Smooth muscle cell (in vitro differentiated cells): ENCODE results near the gene COL4A4. TPM values are rescaled to one million over a fixed set of nuclear protein-coding genes. Genes with fewer than 3 reads are reported as not detected.

Experiments
- DNase-seq: peaks from one replicate; lab custom pipeline; 2025; ENCODE audit not compliant: unreplicated experiment; lab: John Stamatoyannopoulos, UW
- H2AFZ ChIP-seq: fragments of 200-600 bp; sonication (generic); 2 replicates; pipeline ENCODE4 v1.6.0; 2016; ENCODE audit warnings: antibody characterized with exemption, low read depth, mild to moderate bottlenecking
- H3F3A ChIP-seq: fragments of 200-600 bp; sonication (generic); 2 replicates; pipeline ENCODE4 v1.6.0; 2017; ENCODE audit warnings: antibody characterized with exemption, low read depth
- H3K27ac ChIP-seq: fragments of 200-600 bp; sonication (generic); 2 replicates; pipeline ENCODE4 v1.5.1; 2016; ENCODE audit warnings: low read depth, mild to moderate bottlenecking
- H3K27me3 ChIP-seq: fragments of 200-600 bp; sonication (generic); 2 replicates; pipeline ENCODE4 v1.6.1; 2016; ENCODE audit warnings: low read depth, mild to moderate bottlenecking
- H3K36me3 ChIP-seq: fragments of 200-600 bp; sonication (generic); 2 replicates; pipeline ENCODE4 v1.5.1; 2016; ENCODE audit warnings: low read depth
- H3K4me1 ChIP-seq: fragments of 200-600 bp; sonication (generic); 2 replicates; pipeline ENCODE4 v1.5.1; 2016; ENCODE audit warnings: low read depth
- H3K4me2 ChIP-seq: fragments of 200-600 bp; sonication (generic); 2 replicates; pipeline ENCODE4 v1.6.0; 2016; ENCODE audit warnings: mild to moderate bottlenecking
- H3K4me3 ChIP-seq: fragments of 200-600 bp; sonication (generic); 2 replicates; pipeline ENCODE4 v1.5.1; 2016; ENCODE audit warnings: mild to moderate bottlenecking
- H3K79me2 ChIP-seq: fragments of 200-600 bp; sonication (generic); 2 replicates; pipeline ENCODE4 v1.6.0; 2016; ENCODE audit warnings: low read depth, mild to moderate bottlenecking
- H3K9ac ChIP-seq: fragments of 200-600 bp; sonication (generic); 2 replicates; pipeline ENCODE4 v1.6.0; 2016; ENCODE audit warnings: low read depth
- H3K9me3 ChIP-seq: fragments of 200-600 bp; sonication (generic); replicated peaks from 2 replicates; pipeline ENCODE4 v1.5.1; 2016; ENCODE audit warnings: low read depth
- H4K20me1 ChIP-seq: fragments of 200-600 bp; sonication (generic); 2 replicates; pipeline ENCODE4 v1.6.0; 2016; ENCODE audit warnings: low read depth
- CTCF ChIP-seq: fragments of 200-600 bp; sonication (generic); IDR thresholded peaks from 2 replicates; pipeline ENCODE4 v1.5.1; 2017; ENCODE audit warnings: borderline replicate concordance, mild to moderate bottlenecking, antibody characterized with exemption; ENCODE audit not compliant: insufficient read depth, poor library complexity, severe bottlenecking
- WGBS: methylation state at CpG from one replicate; pipeline ENCODE4 v1.1.7; 2016; ENCODE audit warnings: low lambda C conversion rate; 5-methylcytosine and 5-hydroxymethylcytosine counted together
- polyA plus RNA-seq: library from polyadenylated mRNA; unstranded; fragments of >200 nt; fragmentation: Nextera tagmentation; extraction: Ambion mirVana; gene quantifications from 2 replicates; pipeline ENCODE4 v1.2.1, GENCODE V29; 2016
- total RNA-seq: library from RNA; depleted of rRNA; stranded (reverse); fragments of >200 nt; gene quantifications from 2 replicates; pipeline ENCODE4 v1.2.3, GENCODE V29; 2014

COL4A4 gene
- total and polyA plus RNA-seq, 2 experiments from 2014 or later = under 0.01 to 0.05 TPM

GRCh38 chr2:226965376-226965775, 198.6 kb downstream of the COL4A4 start:
- no peak overlapping the region for H3K4me3 ChIP-seq
- H3K27ac ChIP-seq = no peak overlapping the region
- WGBS = 94% methylated on average over 1 of the region's 1 CpG
- H3K27me3 ChIP-seq = no peaks in the 10 kb centered on the region
- no peaks in the 10 kb centered on the region for H4K20me1 ChIP-seq
- H3K9ac ChIP-seq = no peak overlapping the region
- DNase-seq = no peak
- H3K4me2 ChIP-seq = no peak overlapping the region
- H3K9me3 ChIP-seq = no peaks in the 10 kb centered on the region
- TF ChIP-seq CTCF = no peak
- peaks cover 8% of the 10 kb centered on the region for H3K4me1 ChIP-seq
- no peaks in the 10 kb centered on the region for H3K36me3 ChIP-seq
- H3K79me2 ChIP-seq = no peaks in the 10 kb centered on the region
- no peak overlapping the region for H2AFZ ChIP-seq
- no peaks in the 10 kb centered on the region for H3F3A ChIP-seq

- no peak for DNase-seq
- Histone ChIP-seq H3K36me3 (peaks cover 7% of the 10 kb centered on the region), H3F3A (no peaks in the 10 kb centered on the region), H3K27ac (peak overlapping the region; percentile 53), H3K4me3 (no peak overlapping the region), H3K9ac (no peak overlapping the region), H3K9me3 (no peaks in the 10 kb centered on the region), H3K4me1 (peaks cover 8% of the 10 kb centered on the region), H3K4me2 (peak overlapping the region; percentile 44), H3K27me3 (no peaks in the 10 kb centered on the region), H4K20me1 (no peaks in the 10 kb centered on the region), H3K79me2 (no peaks in the 10 kb centered on the region), H2AFZ (no peak overlapping the region)
- 6% methylated on average over 1 of the region's 1 CpG for WGBS
- no peak for TF ChIP-seq CTCF
Measured at GRCh38 chr2:226963528-226963927, 200.5 kb downstream of the COL4A4 start.

GRCh38 chr2:226962176-226962773, 201.7 kb downstream of the COL4A4 start:
- Histone ChIP-seq H3K79me2 (no peaks in the 10 kb centered on the region), H3K9ac (no peak overlapping the region), H3K4me3 (no peak overlapping the region), H3K36me3 (peaks cover 7% of the 10 kb centered on the region), H3K4me2 (no peak overlapping the region), H3K9me3 (no peaks in the 10 kb centered on the region), H3K27ac (no peak overlapping the region), H4K20me1 (no peaks in the 10 kb centered on the region), H2AFZ (no peak overlapping the region), H3K4me1 (peaks cover 8% of the 10 kb centered on the region), H3F3A (no peaks in the 10 kb centered on the region), H3K27me3 (no peaks in the 10 kb centered on the region)
- TF ChIP-seq CTCF = no peak
- no peak for DNase-seq
- WGBS = 98% methylated on average over 3 of the region's 3 CpGs

- H3K79me2 ChIP-seq = no peaks in the 10 kb centered on the region
- H2AFZ ChIP-seq = no peak overlapping the region
- H3K9me3 ChIP-seq = no peaks in the 10 kb centered on the region
- H3K4me1 ChIP-seq = peaks cover 8% of the 10 kb centered on the region
- H3K27me3 ChIP-seq = no peaks in the 10 kb centered on the region
- no peak overlapping the region for H3K27ac ChIP-seq
- TF ChIP-seq CTCF = no peak
- H3F3A ChIP-seq = no peaks in the 10 kb centered on the region
- no peak for DNase-seq
- 94% methylated on average over 1 of the region's 1 CpG for whole genome bisulfite sequencing
- no peaks in the 10 kb centered on the region for H4K20me1 ChIP-seq
- peaks cover 7% of the 10 kb centered on the region for H3K36me3 ChIP-seq
- no peak overlapping the region for H3K4me3 ChIP-seq
- H3K4me2 ChIP-seq = no peak overlapping the region
- H3K9ac ChIP-seq = no peak overlapping the region
Measured at GRCh38 chr2:226959418-226959817, 204.6 kb downstream of the COL4A4 start.
